PC-3 (cell line): ENCODE data around the gene RIPPLY1. TPM values are rescaled to one million over a fixed set of nuclear protein-coding genes. Genes with fewer than 3 reads are reported as not detected.

ENCODE experiments used
- ATAC-seq: fragments of 200-7000 bp; cut with Tn5 transposase; 2 replicates; pipeline ENCODE4 v1.9.1; 2020; ENCODE audit warnings: mild to moderate bottlenecking, moderate library complexity
- BruUV-seq: library from RNA; stranded (reverse); fragments of 400-500 nt; replicated peaks from 2 replicates; lab custom pipeline; 2021; lab: Mats Ljungman, UMichigan
- CTCF ChIA-PET: fragments of 300-600 bp; sonication (Branson Sonifier 250); formaldehyde crosslinking; loops from one replicate; lab custom pipeline; 2022; ENCODE audit warnings: antibody characterized with exemption; lab: Charles Lee
- POLR2A ChIA-PET: fragments of 300-600 bp; sonication (Branson Sonifier 250); formaldehyde crosslinking; loops from one replicate; lab custom pipeline; 2022; ENCODE audit warnings: antibody characterized with exemption; ENCODE audit not compliant: unreplicated experiment; lab: Charles Lee
- DNase-seq: peaks from one replicate; pipeline ENCODE4 v3.0.0-alpha.2; 2015
- H2AFZ ChIP-seq: fragments of 300-600 bp; sonication (generic); 2 replicates; pipeline ENCODE4 v1.6.0; 2016; ENCODE audit warnings: antibody characterized with exemption, low read length
- H3F3A ChIP-seq: fragments of 300-600 bp; sonication (generic); one replicate; pipeline ENCODE4 v1.6.0; 2017; ENCODE audit warnings: antibody characterized with exemption, low read length, control low read depth, mild to moderate bottlenecking; ENCODE audit not compliant: unreplicated experiment
- H3K27ac ChIP-seq: fragments of 300-600 bp; sonication (generic); 2 replicates; pipeline ENCODE4 v1.5.1; 2016; ENCODE audit warnings: mild to moderate bottlenecking, low read length
- H3K27me3 ChIP-seq: fragments of 300-600 bp; sonication (generic); 2 replicates; pipeline ENCODE4 v1.6.1; 2016; ENCODE audit warnings: low read length, mixed read lengths
- H3K36me3 ChIP-seq: fragments of 300-600 bp; sonication (generic); 2 replicates; pipeline ENCODE4 v1.6.1; 2016; ENCODE audit warnings: low read depth, mixed run types, low read length, mixed read lengths
- H3K4me1 ChIP-seq: fragments of 300-600 bp; sonication (generic); 2 replicates; pipeline ENCODE4 v1.5.1; 2016; ENCODE audit warnings: low read length; ENCODE audit not compliant: insufficient read depth
- H3K4me2 ChIP-seq: fragments of 300-600 bp; sonication (generic); 2 replicates; pipeline ENCODE4 v1.6.0; 2016; ENCODE audit warnings: low read length
- H3K4me3 ChIP-seq: fragments of 300-600 bp; sonication (generic); 2 replicates; pipeline ENCODE4 v1.5.1; 2016; ENCODE audit warnings: mild to moderate bottlenecking, low read length, mixed read lengths
- H3K79me2 ChIP-seq: fragments of 300-600 bp; sonication (generic); 2 replicates; pipeline ENCODE4 v1.6.1; 2017; ENCODE audit warnings: low read length, mixed read lengths
- H3K9ac ChIP-seq: fragments of 300-600 bp; sonication (generic); 2 replicates; pipeline ENCODE4 v1.6.0; 2016; ENCODE audit warnings: mild to moderate bottlenecking, low read length
- H3K9me2 ChIP-seq: fragments of 300-600 bp; sonication (generic); replicated peaks from 2 replicates; pipeline ENCODE4 v1.6.1; 2016; ENCODE audit warnings: mixed run types, low read length, mixed read lengths
- H3K9me3 ChIP-seq: fragments of 300-600 bp; sonication (generic); 2 replicates; pipeline ENCODE4 v1.6.1; 2016; ENCODE audit warnings: low read length, mixed read lengths
- H4K20me1 ChIP-seq: fragments of 300-600 bp; sonication (generic); 2 replicates; pipeline ENCODE4 v1.6.1; 2016; ENCODE audit warnings: low read length, mixed read lengths
- CTCF ChIP-seq: fragments of 300-600 bp; sonication (generic); conservative IDR thresholded peaks from 2 replicates; pipeline ENCODE4 v1.5.1; 2017; ENCODE audit warnings: antibody characterized with exemption, low read depth, mild to moderate bottlenecking, low read length
- EZH2 ChIP-seq: fragments of 300-600 bp; sonication (generic); IDR thresholded peaks from one replicate; pipeline ENCODE4 v1.6.1; 2017; ENCODE audit warnings: antibody characterized with exemption, mild to moderate bottlenecking, low read length; ENCODE audit not compliant: unreplicated experiment
- EZH2phosphoT487 ChIP-seq: fragments of 300-600 bp; sonication (generic); IDR thresholded peaks from 2 replicates; pipeline ENCODE4 v1.6.1; 2018; ENCODE audit warnings: mild to moderate bottlenecking, antibody characterized with exemption, low read length, borderline replicate concordance
- intact Hi-C: fragments of 100-400 bp; cut with micrococcal nuclease; formaldehyde crosslinking; loops from 2 replicates; pipeline ENCODE4 v1.9.0; 2023
- total RNA-seq: library from RNA; depleted of rRNA; stranded (reverse); fragments of >200 nt; gene quantifications from 2 replicates; pipeline ENCODE4 v1.2.3, GENCODE V29; 2014

Gene RIPPLY1
- total RNA-seq, 1 experiment from 2014 or later: not detected

- no TSS peak for BruUV-seq
- peak overlapping the region; percentile 90 for H3K27ac ChIP-seq
These were observed 8.1 kb downstream of the RIPPLY1 start for GRCh38 chrX:106894978-106895452.

DNA sequence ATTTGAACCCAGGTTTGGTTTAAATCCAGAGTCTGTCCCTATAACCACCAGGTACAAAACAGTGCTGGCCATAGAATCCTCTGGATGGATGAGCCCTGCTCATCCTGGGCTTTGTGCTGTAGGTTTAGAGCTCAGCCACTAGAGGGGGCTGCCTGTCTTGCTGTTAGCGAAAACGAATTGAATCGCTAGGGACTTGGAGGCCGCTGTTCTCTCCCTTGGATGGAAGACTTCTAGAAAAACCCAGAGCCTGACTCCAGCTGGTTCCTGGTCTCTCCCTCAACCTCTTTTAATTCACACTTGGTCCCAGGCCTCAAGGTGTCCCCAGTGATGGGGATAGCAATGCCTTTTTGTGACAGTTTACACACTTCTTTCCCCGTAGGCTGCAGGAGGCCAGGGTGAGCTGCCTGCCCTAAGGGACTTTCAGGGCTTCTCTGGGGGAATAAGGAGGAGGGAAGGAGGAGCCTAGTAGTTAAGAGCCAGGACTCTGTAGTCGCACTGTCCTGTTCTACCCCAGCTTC, 8.7 kb downstream of the RIPPLY1 start:
- DNase-seq (peak; percentile 82), ATAC-seq (peak; percentile 65)
- H3K27me3 ChIP-seq: no peaks in the 10 kb centered on the region
- peaks cover 6% of the 10 kb centered on the region for H3F3A ChIP-seq
- BruUV-seq: no TSS peak
- intact Hi-C loops: loop anchor here (1.0 to 10.0 kb wide), 3 partner anchors 20 to 1000 kb away; no protein-coding TSS in a partner anchor
- peak overlapping the region; percentile 62 for H3K9ac ChIP-seq
- H4K20me1 ChIP-seq: no peaks in the 10 kb centered on the region
- H3K4me2 ChIP-seq: peak overlapping the region; percentile 77
- H3K9me2 ChIP-seq: no peaks in the 10 kb centered on the region
- no peaks in the 10 kb centered on the region for H3K9me3 ChIP-seq
- H3K27ac ChIP-seq: peak overlapping the region; percentile 90
- H3K4me1 ChIP-seq: peaks cover 51% of the 10 kb centered on the region
- H3K4me3 ChIP-seq: peak overlapping the region; percentile 47; the same call in 1 of the 2 replicates
- peak overlapping the region; percentile 65 for H2AFZ ChIP-seq
- H3K36me3 ChIP-seq: no peaks in the 10 kb centered on the region
- CTCF ChIA-PET: interaction anchor here (0.5 to 2.3 kb wide), 5 partner anchors 20 to 744 kb away, joined by 3 to 43 read pairs (median 3); no protein-coding TSS in a partner anchor
- peak; percentile 88 for TF ChIP-seq CTCF
- TF ChIP-seq EZH2phosphoT487: no peak
- TF ChIP-seq EZH2: no peak
- POLR2A ChIA-PET: interaction anchor here (0.6 kb wide), 1 partner anchor 735 kb away, joined by 4 read pairs; no protein-coding TSS in a partner anchor
- H3K79me2 ChIP-seq: no peaks in the 10 kb centered on the region

More at GRCh38 chrX:106894978-106895452, 8.1 kb downstream of the RIPPLY1 start:
- Histone ChIP-seq H3K9me2 (no peaks in the 10 kb centered on the region), H3K9ac (peak overlapping the region; percentile 62), H3K4me3 (peak overlapping the region; percentile 47; the same call in 1 of the 2 replicates), H3K36me3 (no peaks in the 10 kb centered on the region), H3K27me3 (no peaks in the 10 kb centered on the region), H2AFZ (peak overlapping the region; percentile 65), H4K20me1 (no peaks in the 10 kb centered on the region), H3K79me2 (no peaks in the 10 kb centered on the region), H3F3A (peaks cover 6% of the 10 kb centered on the region), H3K4me1 (peaks cover 54% of the 10 kb centered on the region), H3K9me3 (no peaks in the 10 kb centered on the region), H3K4me2 (peak overlapping the region; percentile 77)
- DNase-seq: peak; percentile 91
- CTCF ChIA-PET: interaction anchor here (0.6 to 2.3 kb wide), 2 partner anchors 21 to 65 kb away, joined by 3 to 43 read pairs; no protein-coding TSS in a partner anchor
- peak; percentile 75 for ATAC-seq
- intact Hi-C loops: loop anchor here (1.0 to 10.0 kb wide), 5 partner anchors 20 to 1000 kb away; partner anchors contain the start of gene MORC4
- POLR2A ChIA-PET: no interaction called here
- TF ChIP-seq CTCF (no peak), EZH2 (no peak), EZH2phosphoT487 (no peak)
